Measurements from ENCODE around the gene CEMIP2.

GRCh38 chr9:71648453-71648852, 119.9 kb downstream of the CEMIP2 start:
- TF ChIP-seq POLR2AphosphoS5 (IDR thresholded peaks at IDR 0.05; ENCODE audit: borderline replicate concordance, low read depth, low read length) (no peak), EZH2 (IDR thresholded peaks at IDR 0.05) (no peak), FOXP2 (optimal IDR thresholded peaks at IDR 0.05; ENCODE audit: control extremely low read depth, extremely low read length, insufficient read depth) (no peak)
